HuH-7 (cell line): ENCODE measurements around the gene RREB1.

Experiments
- DNase-seq: peaks from one replicate; pipeline ENCODE4 v3.0.0; 2011; ENCODE audit warnings: low spot score

The RREB1 gene

GRCh38 chr6:7224731-7225130, 117.0 kb downstream of the RREB1 start:
- DNase-seq, result no peak

- DNase-seq, result no peak
Observed at GRCh38 chr6:7228662-7229375, 121.1 kb downstream of the RREB1 start.

- no peak for DNase-seq
Observed at GRCh38 chr6:7229376-7230326, 121.9 kb downstream of the RREB1 start.

GRCh38 chr6:7230327-7230691, 122.5 kb downstream of the RREB1 start:
- DNase-seq, result no peak

- DNase-seq, result no peak
Observed at GRCh38 chr6:7230956-7231713, 123.4 kb downstream of the RREB1 start.

- no peak for DNase-seq
Observed at GRCh38 chr6:7232351-7232750, 124.6 kb downstream of the RREB1 start.

- no peak for DNase-seq
Observed at GRCh38 chr6:7234547-7234946, 126.8 kb downstream of the RREB1 start.

- no peak for DNase-seq
Observed at GRCh38 chr6:7235712-7236305, 128.0 kb downstream of the RREB1 start.

- DNase-seq, result no peak
Observed at GRCh38 chr6:7236306-7237209, 128.8 kb downstream of the RREB1 start.

GRCh38 chr6:7237653-7238188, 130.0 kb downstream of the RREB1 start:
- no peak for DNase-seq

GRCh38 chr6:7238526-7238899, 130.8 kb downstream of the RREB1 start:
- DNase-seq, result no peak

- DNase-seq, result peak; percentile 72
Observed at GRCh38 chr6:7238900-7239589, 131.3 kb downstream of the RREB1 start.

- no peak for DNase-seq
Observed at GRCh38 chr6:7239590-7239948, 131.8 kb downstream of the RREB1 start.

GRCh38 chr6:7240351-7240750, 132.6 kb downstream of the RREB1 start:
- DNase-seq, result no peak

GRCh38 chr6:7241160-7241559, 133.4 kb downstream of the RREB1 start:
- DNase-seq, result no peak

GRCh38 chr6:7241709-7242645, 134.2 kb downstream of the RREB1 start:
- DNase-seq, result peak; percentile 73

- no peak for DNase-seq
Observed at GRCh38 chr6:7242835-7243178, 135.0 kb downstream of the RREB1 start.

GRCh38 chr6:7243179-7243981, 135.6 kb downstream of the RREB1 start:
- peak; percentile 73 for DNase-seq
